HG03457 (cell line): ENCODE results near the gene PFN3.
"Not testable (repeated sequence)": the region's sequence is repeated elsewhere in the genome, so short reads cannot be mapped to it uniquely, and the experiment has no call there.

Experiments
- ATAC-seq: cut with Tn5 transposase; IDR thresholded peaks from one replicate; pipeline ENCODE4 v1.9.1; 2021; ENCODE audit warnings: moderate number of reproducible peaks; ENCODE audit not compliant: unreplicated experiment

The PFN3 gene

GRCh38 chr5:177362610-177363507, 37.6 kb downstream of the PFN3 start:
- no peak for ATAC-seq

- ATAC-seq, result no peak
Observed at GRCh38 chr5:177362292-177362609, 38.2 kb downstream of the PFN3 start.

GRCh38 chr5:177361418-177362291, 38.8 kb downstream of the PFN3 start:
- no peak for ATAC-seq

GRCh38 chr5:177360740-177361139, 39.7 kb downstream of the PFN3 start:
- not testable (repeated sequence) for ATAC-seq

GRCh38 chr5:177359860-177360259, 40.6 kb downstream of the PFN3 start:
- ATAC-seq, result no peak

GRCh38 chr5:177359451-177359851, 41.0 kb downstream of the PFN3 start:
- ATAC-seq, result no peak

GRCh38 chr5:177358370-177358819, 42.1 kb downstream of the PFN3 start:
- ATAC-seq, result no peak

GRCh38 chr5:177357459-177358351, 42.8 kb downstream of the PFN3 start, which contains the start of gene RGS14:
Gene RGS14, plus strand, starts transcription at chr5:177357924. Its CDS starts 101 bp downstream, at chr5:177358025.
- peak; percentile 76 for ATAC-seq

- ATAC-seq, result no peak
Observed at GRCh38 chr5:177357146-177357458, 43.4 kb downstream of the PFN3 start.

GRCh38 chr5:177356746-177357145, 43.7 kb downstream of the PFN3 start:
- ATAC-seq, result no peak

- no peak for ATAC-seq
Observed at GRCh38 chr5:177355868-177356168, 44.6 kb downstream of the PFN3 start.

- ATAC-seq, result no peak
Observed at GRCh38 chr5:177355162-177355867, 45.1 kb downstream of the PFN3 start.

GRCh38 chr5:177354711-177355110, 45.8 kb downstream of the PFN3 start:
- no peak for ATAC-seq

- no peak for ATAC-seq
Observed at GRCh38 chr5:177354256-177354655, 46.2 kb downstream of the PFN3 start.

- no peak for ATAC-seq
Observed at GRCh38 chr5:177353093-177353492, 47.4 kb downstream of the PFN3 start.

- peak; percentile 89 for ATAC-seq
Observed at GRCh38 chr5:177351392-177352329, 48.8 kb downstream of the PFN3 start, which contains the start of gene LMAN2. Gene LMAN2, minus strand, starts transcription at chr5:177351668. Its CDS starts 21 bp downstream, at chr5:177351647.

GRCh38 chr5:177350776-177351391, 49.6 kb downstream of the PFN3 start:
- peak; percentile 3 for ATAC-seq
